OCI-LY1 (cell line): ENCODE measurements around the gene TNNT2.

Experiments used
- EZH2 ChIP-seq: fragments of 200-600 bp; sonication (generic), shearing (Covaris generic); IDR thresholded peaks from 2 replicates; pipeline ENCODE4 v1.8.0; 2017; ENCODE audit warnings: borderline replicate concordance, mixed run types, mild to moderate bottlenecking, antibody characterized with exemption, low read length, moderate library complexity, mixed read lengths
- TF ChIP-seq, protein P1 (sequence below): fragments of 200-600 bp; sonication (generic), shearing (Covaris generic); IDR thresholded peaks from 2 replicates; pipeline ENCODE4 v1.5.1; 2017; ENCODE audit warnings: mild to moderate bottlenecking, antibody characterized with exemption, low read length, moderate library complexity, mixed read lengths

DNA sequence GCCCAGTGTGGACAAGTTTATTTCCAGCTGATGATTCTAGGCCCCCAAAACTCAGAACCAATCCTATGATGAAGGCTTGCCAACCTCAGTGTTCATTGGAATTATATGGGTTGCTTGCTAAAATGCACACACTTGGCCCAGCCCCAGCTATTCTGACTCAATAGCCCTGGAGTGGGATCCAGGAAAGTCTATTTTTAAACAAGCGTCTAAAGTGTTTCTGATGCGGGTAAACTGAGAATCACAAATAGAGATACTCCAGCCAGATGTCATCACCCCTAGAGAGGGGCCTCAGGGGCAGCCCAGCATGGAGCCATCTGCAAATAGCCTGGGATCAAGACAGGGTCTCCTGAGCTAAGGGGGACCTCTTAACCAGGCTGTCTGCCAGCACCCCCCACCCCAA lies 48.2 kb downstream of the TNNT2 start:
- TF ChIP-seq, protein P1, sequence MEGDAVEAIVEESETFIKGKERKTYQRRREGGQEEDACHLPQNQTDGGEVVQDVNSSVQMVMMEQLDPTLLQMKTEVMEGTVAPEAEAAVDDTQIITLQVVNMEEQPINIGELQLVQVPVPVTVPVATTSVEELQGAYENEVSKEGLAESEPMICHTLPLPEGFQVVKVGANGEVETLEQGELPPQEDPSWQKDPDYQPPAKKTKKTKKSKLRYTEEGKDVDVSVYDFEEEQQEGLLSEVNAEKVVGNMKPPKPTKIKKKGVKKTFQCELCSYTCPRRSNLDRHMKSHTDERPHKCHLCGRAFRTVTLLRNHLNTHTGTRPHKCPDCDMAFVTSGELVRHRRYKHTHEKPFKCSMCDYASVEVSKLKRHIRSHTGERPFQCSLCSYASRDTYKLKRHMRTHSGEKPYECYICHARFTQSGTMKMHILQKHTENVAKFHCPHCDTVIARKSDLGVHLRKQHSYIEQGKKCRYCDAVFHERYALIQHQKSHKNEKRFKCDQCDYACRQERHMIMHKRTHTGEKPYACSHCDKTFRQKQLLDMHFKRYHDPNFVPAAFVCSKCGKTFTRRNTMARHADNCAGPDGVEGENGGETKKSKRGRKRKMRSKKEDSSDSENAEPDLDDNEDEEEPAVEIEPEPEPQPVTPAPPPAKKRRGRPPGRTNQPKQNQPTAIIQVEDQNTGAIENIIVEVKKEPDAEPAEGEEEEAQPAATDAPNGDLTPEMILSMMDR, result no peak
- TF ChIP-seq EZH2, result no peak
